Vagina (tissue), 2 donors: ENCODE data around the gene GRIK3.

Source experiments
- POLR2A ChIP-seq, 2 donors: fragments of 450-650 bp; IDR thresholded peaks; one replicate each; pipeline ENCODE4 v1.6.1; 2017; ENCODE audit warnings: antibody characterized with exemption in 2 of 2, mild to moderate bottlenecking in 2 of 2, moderate library complexity in 2 of 2
- TF ChIP-seq, protein P1 (sequence below), 3 experiments: fragments of 450-650 bp in 2 of 3; fragments of 200-600 bp in 1 of 3; sonication (generic) in 1 of 3; IDR thresholded peaks; one replicate each; pipeline ENCODE4 v1.5.1; 2017 to 2019; ENCODE audit warnings: antibody characterized with exemption in 3 of 3, mild to moderate bottlenecking in 2 of 3, moderate library complexity in 2 of 3

- TF ChIP-seq, protein P1, sequence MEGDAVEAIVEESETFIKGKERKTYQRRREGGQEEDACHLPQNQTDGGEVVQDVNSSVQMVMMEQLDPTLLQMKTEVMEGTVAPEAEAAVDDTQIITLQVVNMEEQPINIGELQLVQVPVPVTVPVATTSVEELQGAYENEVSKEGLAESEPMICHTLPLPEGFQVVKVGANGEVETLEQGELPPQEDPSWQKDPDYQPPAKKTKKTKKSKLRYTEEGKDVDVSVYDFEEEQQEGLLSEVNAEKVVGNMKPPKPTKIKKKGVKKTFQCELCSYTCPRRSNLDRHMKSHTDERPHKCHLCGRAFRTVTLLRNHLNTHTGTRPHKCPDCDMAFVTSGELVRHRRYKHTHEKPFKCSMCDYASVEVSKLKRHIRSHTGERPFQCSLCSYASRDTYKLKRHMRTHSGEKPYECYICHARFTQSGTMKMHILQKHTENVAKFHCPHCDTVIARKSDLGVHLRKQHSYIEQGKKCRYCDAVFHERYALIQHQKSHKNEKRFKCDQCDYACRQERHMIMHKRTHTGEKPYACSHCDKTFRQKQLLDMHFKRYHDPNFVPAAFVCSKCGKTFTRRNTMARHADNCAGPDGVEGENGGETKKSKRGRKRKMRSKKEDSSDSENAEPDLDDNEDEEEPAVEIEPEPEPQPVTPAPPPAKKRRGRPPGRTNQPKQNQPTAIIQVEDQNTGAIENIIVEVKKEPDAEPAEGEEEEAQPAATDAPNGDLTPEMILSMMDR (IDR thresholded peaks at IDR 0.05), result no peak
- TF ChIP-seq POLR2A (IDR thresholded peaks at IDR 0.05), result no peak
These were observed 6.5 kb upstream of the GRIK3 start for GRCh38 chr1:37040773-37041172.
